ENCODE results near the gene MLLT1.

GRCh38 chr19:6326815-6327214 lies 47.0 kb upstream of the MLLT1 start:
- no peak for TF ChIP-seq EZH2 (IDR thresholded peaks at IDR 0.05)
- TF ChIP-seq POLR2AphosphoS5 (IDR thresholded peaks at IDR 0.05; ENCODE audit: borderline replicate concordance, low read depth, low read length), result no peak

All from SK-N-MC (cell line).